22Rv1 (cell line): ENCODE measurements around the gene C16orf54.

ENCODE experiments used
- CTCF ChIP-seq: fragments of 450-650 bp; IDR thresholded peaks from 2 replicates; pipeline ENCODE4 v1.5.1; 2017; ENCODE audit warnings: mild to moderate bottlenecking
- ZFX ChIP-seq: fragments of 450-650 bp; IDR thresholded peaks from 2 replicates; pipeline ENCODE4 v1.6.1; 2017; ENCODE audit warnings: antibody characterized with exemption, borderline replicate concordance

- TF ChIP-seq CTCF (no peak), ZFX (no peak)
Observed at GRCh38 chr16:29714396-29714795, 31.4 kb downstream of the C16orf54 start.
